BE2C (cell line): ENCODE data around the gene DNAJC4.

Source experiments
- DNase-seq: peaks from one replicate; pipeline ENCODE4 v3.0.0-alpha.2; 2020
- H3K27me3 ChIP-seq: fragments of 250-450 bp; sonication (Bioruptor Pico); 2 replicates; pipeline ENCODE4 v1.5.1; 2020; ENCODE audit warnings: mild to moderate bottlenecking
- H3K36me3 ChIP-seq: fragments of 250-450 bp; sonication (Bioruptor Pico); 2 replicates; pipeline ENCODE4 v1.5.1; 2020; ENCODE audit warnings: mild to moderate bottlenecking
- H3K4me1 ChIP-seq: fragments of 250-450 bp; sonication (Bioruptor Pico); 2 replicates; pipeline ENCODE4 v1.5.1; 2020
- H3K4me3 ChIP-seq: 2 replicates; pipeline ENCODE4 v1.5.1; 2011; ENCODE audit warnings: low read depth, low read length
- H3K9me3 ChIP-seq: fragments of 250-450 bp; sonication (Bioruptor Pico); 2 replicates; pipeline ENCODE4 v1.5.1; 2020
- CTCF ChIP-seq: IDR thresholded peaks from 2 replicates; pipeline ENCODE4 v1.5.1; 2012; ENCODE audit warnings: mild to moderate bottlenecking, low read depth, low read length

Gene DNAJC4

GRCh38 chr11:64259533-64260067 lies 29.3 kb downstream of the DNAJC4 start:
- Histone ChIP-seq H3K4me3 (no peak overlapping the region), H3K36me3 (peaks cover 3% of the 10 kb centered on the region), H3K27me3 (no peaks in the 10 kb centered on the region), H3K9me3 (no peaks in the 10 kb centered on the region), H3K4me1 (peaks cover 16% of the 10 kb centered on the region)
- DNase-seq: no peak
- no peak for TF ChIP-seq CTCF

- Histone ChIP-seq H3K9me3 (no peaks in the 10 kb centered on the region), H3K27me3 (no peaks in the 10 kb centered on the region), H3K4me3 (no peak overlapping the region), H3K36me3 (peaks cover 3% of the 10 kb centered on the region), H3K4me1 (peaks cover 16% of the 10 kb centered on the region)
- no peak for TF ChIP-seq CTCF
- no peak for DNase-seq
These were observed 29.9 kb downstream of the DNAJC4 start for GRCh38 chr11:64260147-64260708.

GRCh38 chr11:64261556-64262080 lies 31.3 kb downstream of the DNAJC4 start:
- TF ChIP-seq CTCF: no peak
- Histone ChIP-seq H3K36me3 (peaks cover 6% of the 10 kb centered on the region), H3K9me3 (no peaks in the 10 kb centered on the region), H3K4me1 (peaks cover 16% of the 10 kb centered on the region), H3K4me3 (no peak overlapping the region), H3K27me3 (no peaks in the 10 kb centered on the region)
- DNase-seq: no peak

- Histone ChIP-seq H3K36me3 (peaks cover 6% of the 10 kb centered on the region), H3K4me3 (no peak overlapping the region), H3K27me3 (no peaks in the 10 kb centered on the region), H3K4me1 (peaks cover 16% of the 10 kb centered on the region), H3K9me3 (no peaks in the 10 kb centered on the region)
- TF ChIP-seq CTCF: no peak
- DNase-seq: no peak
These were observed 32.1 kb downstream of the DNAJC4 start for GRCh38 chr11:64262271-64263002.

- H3K36me3 ChIP-seq: peaks cover 6% of the 10 kb centered on the region
- no peaks in the 10 kb centered on the region for H3K27me3 ChIP-seq
These were observed 32.9 kb downstream of the DNAJC4 start for GRCh38 chr11:64263021-64263946.

More at GRCh38 chr11:64263021-64263946, 32.9 kb downstream of the DNAJC4 start:
- no peak for TF ChIP-seq CTCF
- no peaks in the 10 kb centered on the region for H3K9me3 ChIP-seq
- peaks cover 19% of the 10 kb centered on the region for H3K4me1 ChIP-seq
- no peak overlapping the region for H3K4me3 ChIP-seq
- DNase-seq: no peak
